Measurements from ENCODE around the gene CTIF.

- peak; percentile 69 for TF ChIP-seq CTCF (IDR thresholded peaks at IDR 0.05; ENCODE audit: low read depth, low read length)
- no peak for TF ChIP-seq EZH2phosphoT487 (IDR thresholded peaks at IDR 0.05; ENCODE audit: low read depth)
Measured at GRCh38 chr18:48668466-48669179, 129.8 kb downstream of the CTIF start.
